Mucosa of stomach (tissue), 1 donor: ENCODE results near the gene TLCD3B.

Source experiments
- H3K27me3 ChIP-seq: one replicate; pipeline ENCODE4 v1.7.0; 2013; ENCODE audit warnings: mild to moderate bottlenecking, low read length; ENCODE audit not compliant: control insufficient read depth, insufficient read depth
- H3K36me3 ChIP-seq: one replicate; pipeline ENCODE4 v1.7.0; 2013; ENCODE audit warnings: low read length; ENCODE audit not compliant: control insufficient read depth, insufficient read depth
- H3K4me1 ChIP-seq: one replicate; pipeline ENCODE4 v1.7.0; 2013; ENCODE audit warnings: mild to moderate bottlenecking, low read length; ENCODE audit not compliant: control insufficient read depth, insufficient read depth
- H3K4me3 ChIP-seq: one replicate; pipeline ENCODE4 v1.7.0; 2013; ENCODE audit warnings: low read length
- H3K9ac ChIP-seq: one replicate; pipeline ENCODE4 v1.7.0; 2013; ENCODE audit warnings: mild to moderate bottlenecking, low read length, moderate library complexity
- H3K9me3 ChIP-seq: one replicate; pipeline ENCODE4 v1.7.0; 2013; ENCODE audit warnings: mild to moderate bottlenecking, low read length, moderate library complexity; ENCODE audit not compliant: control insufficient read depth
- donor health status: Pancreatic carcinoma.

The TLCD3B gene

GRCh38 chr16:30066761-30067583, 35.9 kb upstream of the TLCD3B start:
- H3K9ac ChIP-seq = peak overlapping the region; percentile 96
- H3K4me1 ChIP-seq = peaks cover 46% of the 10 kb centered on the region
- peaks cover 35% of the 10 kb centered on the region for H3K36me3 ChIP-seq
- H3K4me3 ChIP-seq = peak overlapping the region; percentile 98
- no peaks in the 10 kb centered on the region for H3K27me3 ChIP-seq
- no peaks in the 10 kb centered on the region for H3K9me3 ChIP-seq

GRCh38 chr16:30065943-30066760, 35.1 kb upstream of the TLCD3B start:
- H3K4me1 ChIP-seq = peaks cover 46% of the 10 kb centered on the region
- peaks cover 35% of the 10 kb centered on the region for H3K36me3 ChIP-seq
- H3K9ac ChIP-seq = peak overlapping the region; percentile 96

GRCh38 chr16:30065102-30065942, 34.3 kb upstream of the TLCD3B start, which contains the start of gene ALDOA:
Gene ALDOA (plus strand): TSS chr16:30065760. CDS start chr16:30066898, 1,138 bp downstream.
- peaks cover 28% of the 10 kb centered on the region for H3K36me3 ChIP-seq
- H3K9me3 ChIP-seq = no peaks in the 10 kb centered on the region
- peak within 1 kb of the TSS; percentile 98 for H3K4me3 ChIP-seq
- H3K27me3 ChIP-seq = no peaks in the 10 kb centered on the region
- H3K9ac ChIP-seq = peak within 1 kb of the TSS; percentile 96
- H3K4me1 ChIP-seq = peaks cover 46% of the 10 kb centered on the region

More at GRCh38 chr16:30065943-30066760, 35.1 kb upstream of the TLCD3B start:
- Histone ChIP-seq H3K4me3 (peak overlapping the region; percentile 98), H3K27me3 (no peaks in the 10 kb centered on the region), H3K9me3 (no peaks in the 10 kb centered on the region)

GRCh38 chr16:30064729-30065101, 33.6 kb upstream of the TLCD3B start:
- Histone ChIP-seq H3K9me3 (no peaks in the 10 kb centered on the region), H3K4me3 (peak overlapping the region; percentile 82), H3K36me3 (peaks cover 22% of the 10 kb centered on the region), H3K9ac (peak overlapping the region; percentile 88), H3K4me1 (peaks cover 43% of the 10 kb centered on the region), H3K27me3 (no peaks in the 10 kb centered on the region)

GRCh38 chr16:30063893-30064728, 33.0 kb upstream of the TLCD3B start:
- Histone ChIP-seq H3K4me1 (peaks cover 37% of the 10 kb centered on the region), H3K9me3 (no peaks in the 10 kb centered on the region), H3K36me3 (peaks cover 16% of the 10 kb centered on the region), H3K9ac (peak overlapping the region; percentile 88), H3K27me3 (no peaks in the 10 kb centered on the region), H3K4me3 (peak overlapping the region; percentile 82)

- peaks cover 30% of the 10 kb centered on the region for H3K4me1 ChIP-seq
- H3K36me3 ChIP-seq = peaks cover 9% of the 10 kb centered on the region
- peak overlapping the region; percentile 88 for H3K9ac ChIP-seq
- no peaks in the 10 kb centered on the region for H3K9me3 ChIP-seq
- H3K27me3 ChIP-seq = no peaks in the 10 kb centered on the region
- H3K4me3 ChIP-seq = no peak overlapping the region
Observed at GRCh38 chr16:30063278-30063892, 32.3 kb upstream of the TLCD3B start.

GRCh38 chr16:30060836-30061554, 29.9 kb upstream of the TLCD3B start:
- Histone ChIP-seq H3K27me3 (no peaks in the 10 kb centered on the region), H3K36me3 (no peaks in the 10 kb centered on the region), H3K4me1 (peaks cover 17% of the 10 kb centered on the region), H3K9me3 (no peaks in the 10 kb centered on the region), H3K4me3 (no peak overlapping the region), H3K9ac (no peak overlapping the region)

- Histone ChIP-seq H3K36me3 (no peaks in the 10 kb centered on the region), H3K4me1 (peaks cover 22% of the 10 kb centered on the region), H3K27me3 (no peaks in the 10 kb centered on the region), H3K9ac (no peak overlapping the region), H3K4me3 (no peak overlapping the region), H3K9me3 (no peaks in the 10 kb centered on the region)
Observed at GRCh38 chr16:30060346-30060745, 29.3 kb upstream of the TLCD3B start.

GRCh38 chr16:30054959-30055553, 24.0 kb upstream of the TLCD3B start:
- Histone ChIP-seq H3K9ac (no peak overlapping the region), H3K27me3 (no peaks in the 10 kb centered on the region), H3K9me3 (no peaks in the 10 kb centered on the region), H3K36me3 (no peaks in the 10 kb centered on the region), H3K4me1 (peaks cover 20% of the 10 kb centered on the region), H3K4me3 (no peak overlapping the region)

GRCh38 chr16:30054451-30054850, 23.4 kb upstream of the TLCD3B start:
- no peaks in the 10 kb centered on the region for H3K9me3 ChIP-seq
- H3K9ac ChIP-seq = no peak overlapping the region
- no peaks in the 10 kb centered on the region for H3K27me3 ChIP-seq
- H3K36me3 ChIP-seq = no peaks in the 10 kb centered on the region
- no peak overlapping the region for H3K4me3 ChIP-seq
- H3K4me1 ChIP-seq = peaks cover 20% of the 10 kb centered on the region
